Liver (tissue), 9 donors: ENCODE data around the gene KIF21B. TPM values are rescaled to one million over a fixed set of nuclear protein-coding genes. Genes with fewer than 3 reads are reported as not detected.

Source experiments
- DNase-seq: peaks from one replicate; pipeline ENCODE4 v3.0.0-alpha.2; 2017; ENCODE audit warnings: low spot score
- H3K27ac ChIP-seq, 2 donors: one replicate each; pipeline ENCODE4 v1.7.0; 2013; ENCODE audit warnings: inconsistent platforms in 2 of 2, low read length in 2 of 2, control low read depth in 1 of 2, low read depth in 1 of 2, mild to moderate bottlenecking in 1 of 2
- H3K27me3 ChIP-seq, 4 donors: one replicate each; pipeline versions ENCODE4 v1.6.1 to v1.7.0; 2013; ENCODE audit warnings: low read length in 3 of 4, inconsistent platforms in 1 of 4, mild to moderate bottlenecking in 1 of 4, moderate library complexity in 1 of 4; ENCODE audit not compliant: control insufficient read depth in 4 of 4, insufficient read depth in 4 of 4
- H3K36me3 ChIP-seq, 4 donors: one replicate each; pipeline versions ENCODE4 v1.6.1 to v1.7.0; 2013; ENCODE audit warnings: low read length in 3 of 4, mild to moderate bottlenecking in 3 of 4, low read depth in 1 of 4, moderate library complexity in 1 of 4; ENCODE audit not compliant: control insufficient read depth in 4 of 4, insufficient read depth in 3 of 4
- H3K4me1 ChIP-seq, 4 donors: one replicate each; pipeline versions ENCODE4 v1.6.1 to v1.7.0; 2013; ENCODE audit warnings: low read length in 3 of 4, mild to moderate bottlenecking in 3 of 4, moderate library complexity in 1 of 4; ENCODE audit not compliant: control insufficient read depth in 4 of 4, insufficient read depth in 4 of 4
- H3K4me3 ChIP-seq, 3 donors: one replicate each; pipeline versions ENCODE4 v1.6.1 to v1.7.0; 2013; ENCODE audit warnings: low read length in 3 of 3, control low read depth in 1 of 3, low read depth in 1 of 3, mild to moderate bottlenecking in 1 of 3
- H3K9ac ChIP-seq, 2 donors: one replicate each; pipeline ENCODE4 v1.7.0; 2013; ENCODE audit warnings: low read length in 2 of 2, mild to moderate bottlenecking in 2 of 2, moderate library complexity in 2 of 2, control low read depth in 1 of 2, low read depth in 1 of 2
- H3K9me3 ChIP-seq, 4 donors: one replicate each; pipeline versions ENCODE4 v1.6.1 to v1.7.0; 2013; ENCODE audit warnings: low read length in 3 of 4; ENCODE audit not compliant: control insufficient read depth in 4 of 4
- ATF3 ChIP-seq: IDR thresholded peaks from 2 replicates; pipeline ENCODE4 v1.6.1; 2016; ENCODE audit warnings: antibody characterized with exemption
- CTCF ChIP-seq: fragments of 150-350 bp; IDR thresholded peaks from 2 replicates; pipeline ENCODE4 v1.5.1; 2017; ENCODE audit warnings: improper control_type of control experiment, low read depth, low read length; ENCODE audit not compliant: missing input control
- EGR1 ChIP-seq, 2 donors: IDR thresholded peaks; 2 replicates each; pipeline ENCODE4 v1.6.1; 2016 to 2018; ENCODE audit warnings: antibody characterized with exemption in 2 of 2, low read depth in 2 of 2
- FOXA1 ChIP-seq: IDR thresholded peaks from 2 replicates; pipeline ENCODE4 v1.6.1; 2016; ENCODE audit warnings: antibody characterized with exemption
- FOXA2 ChIP-seq: IDR thresholded peaks from 2 replicates; pipeline ENCODE4 v1.6.1; 2016; ENCODE audit warnings: antibody characterized with exemption
- GABPA ChIP-seq, 2 donors: IDR thresholded peaks in 1 of 2; conservative IDR thresholded peaks in 1 of 2; 2 replicates each; pipeline ENCODE4 v1.6.1; 2016; ENCODE audit warnings: antibody characterized with exemption in 2 of 2, mild to moderate bottlenecking in 1 of 2, moderate library complexity in 1 of 2
- HNF4A ChIP-seq, 2 donors: conservative IDR thresholded peaks; 2 replicates each; pipeline ENCODE4 v1.6.1; 2016; ENCODE audit warnings: antibody characterized with exemption in 2 of 2, mild to moderate bottlenecking in 2 of 2
- HNF4G ChIP-seq: IDR thresholded peaks from 2 replicates; pipeline ENCODE4 v1.6.1; 2016; ENCODE audit warnings: antibody characterized with exemption
- JUND ChIP-seq, 2 donors: IDR thresholded peaks; 2 replicates each; pipeline ENCODE4 v1.6.1; 2016; ENCODE audit warnings: antibody characterized with exemption in 2 of 2
- NR2F2 ChIP-seq: IDR thresholded peaks from 2 replicates; pipeline ENCODE4 v1.6.1; 2016; ENCODE audit warnings: antibody characterized with exemption
- RAD21 ChIP-seq, 2 donors: IDR thresholded peaks; 2 replicates each; pipeline ENCODE4 v1.6.1; 2016; ENCODE audit warnings: antibody characterized with exemption in 2 of 2, mild to moderate bottlenecking in 2 of 2
- REST ChIP-seq: IDR thresholded peaks from 2 replicates; pipeline ENCODE4 v1.6.1; 2016; ENCODE audit warnings: antibody characterized with exemption, mild to moderate bottlenecking
- RXRA ChIP-seq, 2 donors: IDR thresholded peaks; 2 replicates each; pipeline ENCODE4 v1.6.1; 2017 to 2018; ENCODE audit warnings: antibody characterized with exemption in 2 of 2, mild to moderate bottlenecking in 1 of 2
- SP1 ChIP-seq: IDR thresholded peaks from 2 replicates; pipeline ENCODE4 v1.6.1; 2018; ENCODE audit warnings: antibody characterized with exemption, mild to moderate bottlenecking
- TAF1 ChIP-seq: conservative IDR thresholded peaks from 2 replicates; pipeline ENCODE4 v1.6.1; 2016; ENCODE audit warnings: antibody characterized with exemption, mild to moderate bottlenecking
- YY1 ChIP-seq: IDR thresholded peaks from 2 replicates; pipeline ENCODE4 v1.6.1; 2016; ENCODE audit warnings: antibody characterized with exemption, mild to moderate bottlenecking
- ZBTB33 ChIP-seq: IDR thresholded peaks from 2 replicates; pipeline ENCODE4 v1.6.1; 2016; ENCODE audit warnings: antibody characterized with exemption
- WGBS: extraction: QIAGEN DNeasy Blood & Tissue Kit; methylation state at CpG from one replicate; pipeline ENCODE4 v1.1.7; 2013; 5-methylcytosine and 5-hydroxymethylcytosine counted together
- polyA plus RNA-seq, 2 donors: library from polyadenylated mRNA; stranded (reverse) in 1 of 2; unstranded in 1 of 2; fragments of 200-250 nt in 1 of 2; fragments of >200 nt in 1 of 2; fragmentation: Nextera tagmentation in 1 of 2; extraction: Ambion mirVana in 1 of 2; gene quantifications; one replicate each; pipeline versions ENCODE4 v1.2.1 to v1.2.3, GENCODE V29; 2013 to 2015
- total RNA-seq, 2 donors: library from RNA; depleted of rRNA; stranded (reverse); fragments of >200 nt; gene quantifications; one replicate each; pipeline ENCODE4 v1.2.3, GENCODE V29; 2014
- donor health status: healthy.
- donor health status: healthy.
- donor health status: healthy.
- donor health status: healthy.
- donor health status: healthy.

KIF21B gene
- total and polyA plus RNA-seq, 4 donors = 0.42 to 1.9 (median 1.0) TPM

GRCh38 chr1:201004732-201005131 lies 18.8 kb downstream of the KIF21B start:
- H3K4me3 ChIP-seq = no peak overlapping the region
- TF ChIP-seq RAD21 (IDR thresholded peaks at IDR 0.05) = no peak
- no peak for TF ChIP-seq YY1
- TF ChIP-seq FOXA2 = no peak
- TF ChIP-seq REST = no peak
- TF ChIP-seq ATF3 = no peak
- no peak for TF ChIP-seq NR2F2
- TF ChIP-seq FOXA1 = no peak
- TF ChIP-seq JUND (IDR thresholded peaks at IDR 0.05) = no peak
- TF ChIP-seq HNF4G = no peak
- no peak for TF ChIP-seq ZBTB33
- no peak for TF ChIP-seq SP1
- TF ChIP-seq TAF1 = no peak
- no peak for TF ChIP-seq CTCF
- no peak for TF ChIP-seq EGR1 (IDR thresholded peaks at IDR 0.05; ENCODE audit: low read depth in 2 of 2)
- no peak for TF ChIP-seq GABPA (IDR thresholded peaks at IDR 0.05 in 1 of 2, conservative IDR thresholded peaks at IDR 0.05 in 1 of 2)
- TF ChIP-seq RXRA (IDR thresholded peaks at IDR 0.05) = no peak
- no peak for TF ChIP-seq HNF4A (conservative IDR thresholded peaks at IDR 0.05)
- H3K4me1 ChIP-seq = no peaks in the 10 kb centered on the region
- H3K9me3 ChIP-seq = no peaks in the 10 kb centered on the region
- no peak overlapping the region for H3K9ac ChIP-seq
- no peak for DNase-seq
- H3K27me3 ChIP-seq = no peaks in the 10 kb centered on the region
- no peaks in the 10 kb centered on the region for H3K36me3 ChIP-seq
- 93% methylated on average over 14 of the region's 14 CpGs for WGBS
- no peak overlapping the region for H3K27ac ChIP-seq

- Histone ChIP-seq H3K27ac (no peak overlapping the region), H3K4me3 (no peak overlapping the region), H3K9ac (no peak overlapping the region), H3K4me1 (no peaks in the 10 kb centered on the region), H3K36me3 (no peaks in the 10 kb centered on the region), H3K9me3 (no peaks in the 10 kb centered on the region), H3K27me3 (no peaks in the 10 kb centered on the region)
- 96% methylated on average over 6 of the region's 6 CpGs for WGBS
- DNase-seq = no peak
- TF ChIP-seq FOXA2 (no peak), HNF4A (conservative IDR thresholded peaks at IDR 0.05) (no peak), SP1 (no peak), ZBTB33 (no peak), REST (no peak), CTCF (no peak), EGR1 (IDR thresholded peaks at IDR 0.05; ENCODE audit: low read depth in 2 of 2) (no peak)
Measured at GRCh38 chr1:201004154-201004553, 19.4 kb downstream of the KIF21B start.
